C4-2B (cell line): ENCODE results near the gene ATP11A.

Source experiments
- ZFX ChIP-seq: fragments of 450-650 bp; IDR thresholded peaks from 2 replicates; pipeline ENCODE4 v1.6.1; 2017
- TF ChIP-seq, protein P1 (sequence below): fragments of 450-650 bp; conservative IDR thresholded peaks from 2 replicates; pipeline ENCODE4 v1.5.1; 2017; ENCODE audit warnings: mild to moderate bottlenecking

DNA sequence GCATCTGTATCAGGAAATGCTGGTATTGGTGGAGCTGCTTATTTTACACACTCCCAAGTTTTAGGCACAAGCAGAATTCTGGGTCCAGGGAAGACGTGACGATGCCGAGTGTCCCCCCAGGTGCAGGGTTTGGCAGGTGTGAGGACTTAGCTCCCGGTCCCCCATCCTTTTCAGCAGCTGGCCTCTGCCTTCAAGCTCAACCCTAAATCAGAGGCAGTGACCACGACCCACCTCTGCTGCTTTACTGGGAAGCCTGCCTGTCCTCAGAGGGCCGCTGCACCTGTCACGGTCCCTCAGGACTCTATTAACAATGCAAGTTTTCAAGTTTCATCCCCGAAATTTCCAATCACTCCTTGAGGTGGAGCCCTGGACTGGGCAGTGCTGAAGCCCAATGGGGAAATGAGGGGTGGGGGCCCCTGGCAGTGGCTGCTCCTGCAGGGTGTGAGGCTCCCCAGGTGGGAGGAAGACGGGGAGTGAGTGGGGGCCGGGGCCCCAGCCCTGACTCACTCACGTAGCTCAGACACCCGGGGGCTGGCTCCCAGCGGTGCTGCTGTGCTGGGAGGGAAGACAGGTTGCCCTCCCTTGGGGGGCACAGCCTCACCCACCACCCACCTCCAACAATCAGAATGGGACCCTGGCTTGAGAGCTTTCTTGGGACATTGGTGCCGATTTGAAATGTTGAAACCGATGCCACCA, 186.6 kb downstream of the ATP11A start:
- TF ChIP-seq, protein P1, sequence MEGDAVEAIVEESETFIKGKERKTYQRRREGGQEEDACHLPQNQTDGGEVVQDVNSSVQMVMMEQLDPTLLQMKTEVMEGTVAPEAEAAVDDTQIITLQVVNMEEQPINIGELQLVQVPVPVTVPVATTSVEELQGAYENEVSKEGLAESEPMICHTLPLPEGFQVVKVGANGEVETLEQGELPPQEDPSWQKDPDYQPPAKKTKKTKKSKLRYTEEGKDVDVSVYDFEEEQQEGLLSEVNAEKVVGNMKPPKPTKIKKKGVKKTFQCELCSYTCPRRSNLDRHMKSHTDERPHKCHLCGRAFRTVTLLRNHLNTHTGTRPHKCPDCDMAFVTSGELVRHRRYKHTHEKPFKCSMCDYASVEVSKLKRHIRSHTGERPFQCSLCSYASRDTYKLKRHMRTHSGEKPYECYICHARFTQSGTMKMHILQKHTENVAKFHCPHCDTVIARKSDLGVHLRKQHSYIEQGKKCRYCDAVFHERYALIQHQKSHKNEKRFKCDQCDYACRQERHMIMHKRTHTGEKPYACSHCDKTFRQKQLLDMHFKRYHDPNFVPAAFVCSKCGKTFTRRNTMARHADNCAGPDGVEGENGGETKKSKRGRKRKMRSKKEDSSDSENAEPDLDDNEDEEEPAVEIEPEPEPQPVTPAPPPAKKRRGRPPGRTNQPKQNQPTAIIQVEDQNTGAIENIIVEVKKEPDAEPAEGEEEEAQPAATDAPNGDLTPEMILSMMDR: no peak
- no peak for TF ChIP-seq ZFX
